Ishikawa (cell line): ENCODE measurements around the gene DZIP3.

ENCODE experiments used
- CEBPB ChIP-seq: IDR thresholded peaks from 2 replicates; pipeline ENCODE4 v1.6.1; 2012
- CREB1 ChIP-seq: IDR thresholded peaks from 2 replicates; pipeline ENCODE4 v1.6.1; 2012; ENCODE audit warnings: low read depth
- EGR1 ChIP-seq: IDR thresholded peaks from 2 replicates; pipeline ENCODE4 v1.6.1; 2012
- EP300 ChIP-seq: IDR thresholded peaks from 2 replicates; pipeline ENCODE4 v1.6.1; 2012; ENCODE audit warnings: borderline replicate concordance
- FOXM1 ChIP-seq: IDR thresholded peaks from 2 replicates; pipeline ENCODE4 v1.6.1; 2012; ENCODE audit warnings: low read depth, borderline replicate concordance
- MAX ChIP-seq: IDR thresholded peaks from 2 replicates; pipeline ENCODE4 v1.6.1; 2012
- NFIC ChIP-seq: IDR thresholded peaks from 2 replicates; pipeline ENCODE4 v1.6.1; 2012
- RAD21 ChIP-seq: IDR thresholded peaks from 2 replicates; pipeline ENCODE4 v1.6.1; 2012; ENCODE audit warnings: low read depth
- REST ChIP-seq: IDR thresholded peaks from 2 replicates; pipeline ENCODE4 v1.6.1; 2012; ENCODE audit warnings: low read depth, mild to moderate bottlenecking
- TAF1 ChIP-seq: IDR thresholded peaks from 2 replicates; pipeline ENCODE4 v1.6.1; 2012; ENCODE audit warnings: low read depth, mild to moderate bottlenecking
- TCF12 ChIP-seq: IDR thresholded peaks from 2 replicates; pipeline ENCODE4 v1.6.1; 2012; ENCODE audit warnings: low read depth
- TEAD4 ChIP-seq: IDR thresholded peaks from 2 replicates; pipeline ENCODE4 v1.6.1; 2012
- USF1 ChIP-seq: IDR thresholded peaks from 2 replicates; pipeline ENCODE4 v1.6.1; 2012
- YY1 ChIP-seq: IDR thresholded peaks from 2 replicates; pipeline ENCODE4 v1.6.1; 2012; ENCODE audit warnings: low read depth
- ZBTB7A ChIP-seq: IDR thresholded peaks from 2 replicates; pipeline ENCODE4 v1.6.1; 2012; ENCODE audit warnings: low read depth

Gene DZIP3

GRCh38 chr3:108564564-108564963 lies 25.0 kb upstream of the DZIP3 start:
- TF ChIP-seq TEAD4 (no peak), RAD21 (no peak), MAX (no peak), CEBPB (no peak), EGR1 (no peak), TAF1 (no peak), REST (no peak), TCF12 (no peak), CREB1 (no peak), USF1 (no peak), YY1 (no peak), ZBTB7A (no peak), FOXM1 (no peak), EP300 (no peak), NFIC (no peak)

- TF ChIP-seq EP300 = no peak
- no peak for TF ChIP-seq USF1
- no peak for TF ChIP-seq CREB1
- TF ChIP-seq TCF12 = no peak
- TF ChIP-seq ZBTB7A = no peak
- TF ChIP-seq NFIC = no peak
- TF ChIP-seq TEAD4 = no peak
- no peak for TF ChIP-seq MAX
- no peak for TF ChIP-seq TAF1
- no peak for TF ChIP-seq YY1
- TF ChIP-seq CEBPB = no peak
- TF ChIP-seq REST = no peak
- no peak for TF ChIP-seq EGR1
These were observed 24.0 kb upstream of the DZIP3 start for GRCh38 chr3:108565506-108565905.

GRCh38 chr3:108566599-108566998 lies 22.9 kb upstream of the DZIP3 start:
- no peak for TF ChIP-seq TEAD4
- TF ChIP-seq USF1 = no peak
- no peak for TF ChIP-seq CREB1
- TF ChIP-seq TCF12 = no peak
- TF ChIP-seq ZBTB7A = no peak
- TF ChIP-seq TAF1 = no peak
- TF ChIP-seq REST = no peak
- TF ChIP-seq RAD21 = no peak
- no peak for TF ChIP-seq FOXM1
- TF ChIP-seq CEBPB = no peak
- TF ChIP-seq EGR1 = no peak

GRCh38 chr3:108569336-108569735 lies 20.2 kb upstream of the DZIP3 start:
- TF ChIP-seq CEBPB (no peak), CREB1 (no peak), MAX (no peak), REST (no peak), RAD21 (no peak), TEAD4 (no peak), FOXM1 (no peak), NFIC (no peak)
